ENCODE data around the gene ARHGDIA. TPM values are rescaled to one million over a fixed set of nuclear protein-coding genes. Genes with fewer than 3 reads are reported as not detected.

ARHGDIA gene
- total RNA-seq, 1 donor from 2014 or later: 396 TPM

DNA sequence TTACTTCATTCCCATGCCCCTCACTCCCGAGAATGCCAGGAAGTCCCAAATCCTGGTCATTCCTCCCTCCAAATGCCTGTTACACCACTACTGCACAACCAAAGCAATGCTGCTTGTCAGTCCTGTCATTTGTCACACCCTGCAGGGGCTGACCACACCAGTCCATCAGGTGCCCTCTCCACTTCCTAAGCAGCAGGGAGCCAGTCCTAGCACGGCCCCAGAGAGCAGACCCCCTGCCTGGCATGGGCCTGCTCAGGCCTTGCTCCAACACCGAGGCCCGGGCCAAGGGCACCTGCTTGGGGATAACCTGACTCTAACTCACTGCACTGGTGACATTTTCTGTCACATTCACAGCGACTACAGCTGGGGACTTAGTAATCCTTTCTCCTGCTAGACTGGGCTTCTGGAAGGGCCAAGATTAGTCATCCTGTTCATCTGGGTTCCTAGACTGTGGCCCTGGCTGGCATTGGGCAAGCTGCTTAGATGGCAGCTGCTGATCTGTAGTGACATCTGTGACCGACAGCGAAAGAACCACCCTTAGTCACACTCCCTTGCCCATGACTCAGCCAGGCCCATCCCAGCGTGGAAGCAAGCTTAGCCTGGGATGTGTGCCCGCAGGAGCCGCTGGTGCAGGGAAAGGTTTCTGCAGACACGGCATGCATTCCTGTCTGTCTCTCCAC lies 14.9 kb upstream of the ARHGDIA start:
- Mint-ChIP-seq H3K36me3 (ENCODE audit: low read depth) (peaks cover 71% of the 10 kb centered on the region), H3K4me1 (peaks cover 18% of the 10 kb centered on the region), H3K9me3 (no peaks in the 10 kb centered on the region), H3K4me3 (no peak overlapping the region), H3K27ac (no peak overlapping the region), H3K27me3 (no peaks in the 10 kb centered on the region)
- TF ChIP-seq CTCF (IDR thresholded peaks at IDR 0.05): no peak
- DNase-seq (no peak), ATAC-seq (ENCODE audit: low read depth) (no peak)
- CTCF ChIA-PET: no interaction called here
- intact Hi-C loops (cut with micrococcal nuclease): no loop called here
- POLR2A ChIA-PET: interaction anchor here (3.9 kb wide), 1 partner anchor 15 kb away, joined by 16 read pairs; the partner anchor contains the start of gene ARHGDIA

- no peak overlapping the region for H3K27ac Mint-ChIP-seq
- H3K27me3 Mint-ChIP-seq: no peaks in the 10 kb centered on the region
- peaks cover 73% of the 10 kb centered on the region for H3K36me3 Mint-ChIP-seq (ENCODE audit: low read depth)
- DNase-seq: no peak
- intact Hi-C loops (cut with micrococcal nuclease): no loop called here
- ChIA-PET CTCF (no interaction called here), POLR2A (interaction anchor here (3.9 kb wide), 1 partner anchor 15 kb away, joined by 16 read pairs; the partner anchor contains the start of gene ARHGDIA)
- H3K4me1 Mint-ChIP-seq: peaks cover 14% of the 10 kb centered on the region
- no peak for TF ChIP-seq CTCF (IDR thresholded peaks at IDR 0.05)
- no peak overlapping the region for H3K4me3 Mint-ChIP-seq
- no peaks in the 10 kb centered on the region for H3K9me3 Mint-ChIP-seq
- no peak for ATAC-seq (ENCODE audit: low read depth)
These were observed 14.3 kb upstream of the ARHGDIA start for GRCh38 chr17:81885454-81885853.

- ATAC-seq (ENCODE audit: low read depth) (no peak), DNase-seq (no peak)
- H3K27ac Mint-ChIP-seq: no peak overlapping the region
- peaks cover 9% of the 10 kb centered on the region for H3K4me1 Mint-ChIP-seq
- TF ChIP-seq CTCF (IDR thresholded peaks at IDR 0.05): no peak
- no peak overlapping the region for H3K4me3 Mint-ChIP-seq
- CTCF ChIA-PET: no interaction called here
- intact Hi-C loops (cut with micrococcal nuclease): no loop called here
- POLR2A ChIA-PET: interaction anchor here (3.9 kb wide), 1 partner anchor 14 kb away, joined by 16 read pairs; the partner anchor contains the start of gene ARHGDIA
- H3K36me3 Mint-ChIP-seq (ENCODE audit: low read depth): peaks cover 73% of the 10 kb centered on the region
- H3K9me3 Mint-ChIP-seq: no peaks in the 10 kb centered on the region
- H3K27me3 Mint-ChIP-seq: no peaks in the 10 kb centered on the region
These were observed 13.8 kb upstream of the ARHGDIA start for GRCh38 chr17:81884968-81885367.

GRCh38 chr17:81884520-81884919 lies 13.4 kb upstream of the ARHGDIA start:
- Mint-ChIP-seq H3K36me3 (ENCODE audit: low read depth) (peaks cover 73% of the 10 kb centered on the region), H3K9me3 (no peaks in the 10 kb centered on the region), H3K27me3 (no peaks in the 10 kb centered on the region), H3K4me1 (peaks cover 8% of the 10 kb centered on the region), H3K27ac (no peak overlapping the region), H3K4me3 (no peak overlapping the region)
- intact Hi-C loops (cut with micrococcal nuclease): no loop called here
- no peak for TF ChIP-seq CTCF (IDR thresholded peaks at IDR 0.05)
- ATAC-seq (ENCODE audit: low read depth): no peak
- CTCF ChIA-PET: no interaction called here
- POLR2A ChIA-PET: interaction anchor here (0.5 to 3.9 kb wide), 2 partner anchors 14 to 37 kb away, joined by 3 to 16 read pairs; partner anchors contain the start of gene ARHGDIA
- no peak for DNase-seq

GRCh38 chr17:81879121-81879520 lies 8.0 kb upstream of the ARHGDIA start:
- H3K9me3 Mint-ChIP-seq: no peaks in the 10 kb centered on the region
- ATAC-seq (ENCODE audit: low read depth): no peak
- intact Hi-C loops (cut with micrococcal nuclease): no loop called here
- no peak overlapping the region for H3K27ac Mint-ChIP-seq
- no peak overlapping the region for H3K4me3 Mint-ChIP-seq
- CTCF ChIA-PET: no interaction called here
- POLR2A ChIA-PET: no interaction called here
- H3K4me1 Mint-ChIP-seq: no peaks in the 10 kb centered on the region
- DNase-seq: no peak
- peaks cover 40% of the 10 kb centered on the region for H3K36me3 Mint-ChIP-seq (ENCODE audit: low read depth)
- no peaks in the 10 kb centered on the region for H3K27me3 Mint-ChIP-seq
- TF ChIP-seq CTCF (IDR thresholded peaks at IDR 0.05): no peak

Data from activated B cell treated with CpG ODN at 0.5 μM for 24 hours (primary cell).